ES-I3 (cell line): Measurements from ENCODE around the gene ZIC5.

ENCODE experiments used
- H3K36me3 ChIP-seq: 2 replicates; pipeline ENCODE4 v1.6.1; 2013; ENCODE audit warnings: mild to moderate bottlenecking, low read length, control low read depth, moderate library complexity; ENCODE audit not compliant: insufficient read depth
- H3K4me1 ChIP-seq: 2 replicates; pipeline ENCODE4 v1.6.1; 2013; ENCODE audit warnings: mild to moderate bottlenecking, control low read depth, low read length; ENCODE audit not compliant: insufficient read depth
- H3K9ac ChIP-seq: 2 replicates; pipeline ENCODE4 v1.6.1; 2013; ENCODE audit warnings: low read depth, mild to moderate bottlenecking, low read length, moderate library complexity
- H3K9me3 ChIP-seq: 2 replicates; pipeline ENCODE4 v1.6.1; 2013; ENCODE audit warnings: mild to moderate bottlenecking, low read length, moderate library complexity; ENCODE audit not compliant: control insufficient read depth, insufficient read depth

The ZIC5 gene

GRCh38 chr13:99982731-99983498 lies 11.3 kb upstream of the ZIC5 start:
- no peaks in the 10 kb centered on the region for H3K36me3 ChIP-seq
- H3K9me3 ChIP-seq: no peaks in the 10 kb centered on the region
- peaks cover 5% of the 10 kb centered on the region for H3K4me1 ChIP-seq
- H3K9ac ChIP-seq: peak overlapping the region; percentile 66

DNA sequence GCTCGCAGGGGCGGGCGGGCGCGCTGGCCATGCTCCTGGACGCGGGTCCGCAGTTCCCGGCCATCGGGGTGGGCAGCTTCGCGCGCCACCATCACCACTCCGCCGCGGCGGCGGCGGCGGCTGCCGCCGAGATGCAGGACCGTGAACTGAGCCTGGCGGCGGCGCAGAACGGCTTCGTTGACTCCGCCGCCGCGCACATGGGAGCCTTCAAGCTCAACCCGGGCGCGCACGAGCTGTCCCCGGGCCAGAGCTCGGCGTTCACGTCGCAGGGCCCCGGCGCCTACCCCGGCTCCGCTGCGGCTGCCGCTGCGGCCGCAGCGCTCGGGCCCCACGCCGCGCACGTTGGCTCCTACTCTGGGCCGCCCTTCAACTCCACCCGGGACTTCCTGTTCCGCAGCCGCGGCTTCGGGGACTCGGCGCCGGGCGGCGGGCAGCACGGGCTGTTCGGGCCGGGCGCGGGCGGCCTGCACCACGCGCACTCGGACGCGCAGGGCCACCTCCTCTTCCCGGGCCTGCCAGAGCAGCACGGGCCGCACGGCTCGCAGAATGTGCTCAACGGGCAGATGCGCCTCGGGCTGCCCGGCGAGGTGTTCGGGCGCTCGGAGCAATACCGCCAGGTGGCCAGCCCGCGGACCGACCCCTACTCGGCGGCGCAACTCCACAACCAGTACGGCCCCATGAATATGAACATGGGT lies 10.6 kb upstream of the ZIC5 start:
- Histone ChIP-seq H3K36me3 (no peaks in the 10 kb centered on the region), H3K9me3 (no peaks in the 10 kb centered on the region), H3K4me1 (peaks cover 9% of the 10 kb centered on the region; the same call in 1 of the 2 replicates), H3K9ac (peak overlapping the region; percentile 66)

DNA sequence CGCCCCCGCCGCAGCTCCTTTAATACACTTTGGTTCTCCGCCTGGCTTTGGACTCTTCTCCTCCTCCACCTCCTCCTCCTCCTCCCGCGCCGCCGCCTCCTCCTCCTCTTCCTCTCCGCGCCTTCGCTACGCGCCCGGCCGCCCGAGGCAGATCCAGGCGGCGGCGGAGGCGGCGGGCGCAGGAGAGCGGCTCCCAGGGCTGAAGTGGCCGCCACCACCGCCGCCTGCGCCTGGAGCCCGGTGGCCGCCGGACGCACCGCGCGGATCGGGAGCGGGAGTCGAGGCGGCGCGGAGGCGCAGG lies 10.1 kb upstream of the ZIC5 start, which contains the start of gene ZIC2:
TSS of gene ZIC2 (plus strand) at position 50 of the 301 bp plus-strand sequence. CDS start 281 bp downstream, outside the sequence.
- Histone ChIP-seq H3K4me1 (peaks cover 14% of the 10 kb centered on the region), H3K9me3 (no peaks in the 10 kb centered on the region), H3K9ac (peak within 1 kb of the TSS; percentile 80), H3K36me3 (no peaks in the 10 kb centered on the region)

DNA sequence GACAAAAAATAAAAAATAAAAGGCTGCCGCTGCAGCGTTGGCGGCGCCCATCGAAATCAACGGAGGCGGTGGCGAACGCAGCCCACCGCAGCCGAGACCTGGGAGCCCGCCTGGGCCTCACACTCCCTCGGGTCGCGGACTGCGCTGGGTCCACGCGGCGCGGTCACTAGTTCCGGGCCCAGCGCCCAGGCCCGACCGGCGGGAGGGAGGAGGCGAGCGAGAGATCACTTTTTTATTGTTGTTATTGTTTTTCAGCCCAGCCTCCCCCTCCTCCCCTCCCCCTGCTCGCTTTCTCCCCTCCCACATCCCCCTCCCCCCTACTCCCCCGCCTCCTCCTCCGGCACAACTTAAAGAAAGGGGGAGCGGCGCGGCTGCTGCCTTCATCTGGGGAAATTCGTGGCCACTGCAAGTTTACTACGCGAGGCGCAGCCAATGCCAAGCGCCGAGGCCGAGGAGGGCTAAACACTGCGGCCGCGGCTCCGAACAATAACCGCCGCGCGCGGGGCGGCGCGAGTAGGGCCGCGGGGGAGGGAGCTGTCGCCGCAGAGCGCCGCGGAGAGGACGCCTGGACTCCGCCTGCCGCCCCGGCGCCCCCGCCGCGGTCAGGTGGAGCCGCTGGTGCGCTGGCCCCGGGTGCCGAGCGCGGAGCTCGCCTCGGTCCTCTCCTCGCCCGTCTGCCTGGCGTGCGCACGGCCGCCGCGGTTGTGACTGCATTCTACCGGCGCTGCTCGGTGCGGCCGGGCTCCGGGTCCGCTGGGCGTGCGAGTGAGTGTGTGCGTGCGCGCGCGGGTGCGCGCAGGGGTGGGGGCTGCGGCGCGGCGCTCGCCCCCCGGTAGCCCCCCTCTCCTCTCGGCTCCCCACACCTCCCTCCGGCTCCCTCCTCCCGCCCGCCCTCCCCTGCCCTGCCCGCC lies 9.5 kb upstream of the ZIC5 start:
- H3K9me3 ChIP-seq: no peaks in the 10 kb centered on the region
- no peaks in the 10 kb centered on the region for H3K36me3 ChIP-seq
- peaks cover 15% of the 10 kb centered on the region for H3K4me1 ChIP-seq
- H3K9ac ChIP-seq: peak overlapping the region; percentile 80

GRCh38 chr13:99980201-99980823 lies 8.7 kb upstream of the ZIC5 start:
- Histone ChIP-seq H3K4me1 (peaks cover 17% of the 10 kb centered on the region; the same call in 1 of the 2 replicates), H3K9ac (peak overlapping the region; percentile 74), H3K36me3 (no peaks in the 10 kb centered on the region), H3K9me3 (no peaks in the 10 kb centered on the region)

DNA sequence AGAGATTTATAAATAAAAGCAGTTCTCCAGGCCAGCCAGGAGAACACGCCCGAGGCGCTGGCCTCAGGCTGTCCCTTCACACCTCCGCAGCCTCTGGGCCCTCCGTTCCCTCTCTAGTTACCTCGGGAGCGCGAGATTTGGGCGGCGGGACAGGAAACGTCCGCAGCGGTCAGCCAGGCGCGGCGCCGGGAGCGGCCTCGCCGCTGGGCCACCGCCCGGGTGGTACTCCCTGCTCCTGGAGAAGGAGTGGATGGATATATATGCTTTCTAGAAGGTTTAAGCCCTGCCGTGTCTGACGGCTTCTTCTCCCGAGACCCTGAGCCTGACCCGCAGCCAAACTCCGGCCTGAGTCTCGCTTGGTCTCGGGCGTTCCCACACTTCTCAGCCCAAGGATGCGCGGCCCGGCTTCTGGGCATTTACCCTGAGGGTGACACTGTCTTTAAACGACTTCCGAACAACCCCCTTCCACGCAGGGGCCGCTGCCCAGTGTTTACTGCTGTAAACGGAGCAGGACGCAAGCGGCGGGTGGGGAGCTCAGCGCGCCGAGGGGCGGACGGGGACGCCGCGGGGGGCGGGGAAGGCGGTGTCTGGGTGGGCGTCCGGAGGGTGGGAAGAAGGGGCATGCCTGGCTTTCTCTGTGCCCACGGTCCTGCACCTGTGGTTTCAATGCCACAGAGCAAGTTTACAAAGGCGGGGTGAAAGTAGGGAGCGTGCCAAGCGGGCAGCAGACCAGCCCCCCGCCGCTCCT lies 8.1 kb upstream of the ZIC5 start:
- no peaks in the 10 kb centered on the region for H3K9me3 ChIP-seq
- peaks cover 17% of the 10 kb centered on the region; the same call in 1 of the 2 replicates for H3K4me1 ChIP-seq
- peak overlapping the region; percentile 66 for H3K9ac ChIP-seq
- no peaks in the 10 kb centered on the region for H3K36me3 ChIP-seq

GRCh38 chr13:99978799-99979452 lies 7.4 kb upstream of the ZIC5 start:
- Histone ChIP-seq H3K9me3 (no peaks in the 10 kb centered on the region), H3K36me3 (no peaks in the 10 kb centered on the region), H3K9ac (peak overlapping the region; percentile 66), H3K4me1 (peaks cover 19% of the 10 kb centered on the region; the same call in 1 of the 2 replicates)

DNA sequence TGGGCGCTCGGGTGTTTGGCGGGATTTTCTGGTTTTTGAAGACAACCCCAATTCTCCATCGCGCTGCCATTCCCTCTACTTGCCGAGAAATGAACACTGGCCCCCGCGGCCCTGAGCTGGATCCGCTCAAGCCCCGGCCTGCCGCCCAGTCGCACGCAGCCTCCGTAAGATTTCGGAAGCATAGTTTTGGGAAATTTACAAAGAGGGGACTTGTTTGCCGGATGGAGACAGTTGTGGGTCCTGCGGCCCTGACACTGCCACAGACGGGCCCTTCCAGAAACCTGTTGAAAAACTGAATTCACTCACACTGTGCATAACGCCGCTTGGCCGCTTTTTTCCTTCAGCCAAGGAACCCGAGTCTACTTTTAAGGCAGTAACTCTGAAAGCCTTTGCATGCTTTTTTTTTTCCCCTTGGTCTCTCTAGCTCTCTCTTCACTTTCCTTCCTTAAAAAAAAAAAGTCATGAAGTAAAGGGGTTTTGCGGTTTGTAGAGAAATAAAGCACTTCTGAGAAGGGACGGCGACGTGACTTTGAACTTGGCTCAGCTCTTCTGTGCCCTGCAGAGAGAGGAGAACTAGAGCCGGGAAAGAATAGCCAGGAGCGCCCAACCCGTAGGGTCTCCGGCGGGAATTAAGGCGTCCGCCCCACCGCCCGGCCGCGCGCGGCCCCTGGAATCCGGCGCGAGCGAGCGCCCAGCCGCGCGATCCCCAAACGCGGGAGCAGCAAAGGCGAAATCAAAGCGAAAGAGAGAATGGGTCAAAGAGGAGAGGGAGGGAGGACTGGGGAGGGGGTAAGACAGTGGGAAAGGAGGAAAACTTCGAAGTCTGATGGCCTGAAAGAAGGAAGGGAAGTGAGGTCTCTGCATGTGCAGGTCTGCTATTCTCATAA lies 6.6 kb upstream of the ZIC5 start:
- Histone ChIP-seq H3K4me1 (peaks cover 27% of the 10 kb centered on the region; the same call in 1 of the 2 replicates), H3K9me3 (no peaks in the 10 kb centered on the region), H3K9ac (peak overlapping the region; percentile 66), H3K36me3 (no peaks in the 10 kb centered on the region)

DNA sequence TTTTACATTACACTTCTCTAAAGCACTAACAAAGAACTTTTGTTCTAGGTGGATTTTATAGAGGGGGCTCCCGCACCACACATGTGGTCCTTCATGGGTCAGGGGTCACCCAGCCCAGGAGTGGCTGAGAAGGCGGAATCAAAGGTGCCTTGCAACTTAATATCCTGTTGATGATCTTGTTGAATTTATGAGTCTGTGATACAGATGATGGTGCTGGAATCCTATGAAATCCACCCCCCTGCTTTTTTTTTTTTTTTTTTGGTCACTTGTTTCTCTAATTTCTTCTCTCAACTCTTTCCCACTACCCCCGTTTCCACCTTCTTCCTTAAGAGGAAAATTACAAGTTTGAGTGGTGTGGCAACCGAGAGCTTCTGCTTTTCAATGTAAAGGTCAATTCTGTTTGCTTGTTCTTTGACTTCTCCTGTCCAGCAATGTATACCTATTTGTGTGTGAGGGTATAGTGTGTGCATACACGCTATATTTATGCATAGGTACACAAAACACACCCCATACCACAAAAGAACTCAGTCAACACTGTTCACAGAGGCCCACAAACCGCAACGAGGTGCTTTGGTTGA lies 5.9 kb upstream of the ZIC5 start:
- Histone ChIP-seq H3K9ac (no peak overlapping the region), H3K4me1 (peaks cover 30% of the 10 kb centered on the region; the same call in 1 of the 2 replicates), H3K9me3 (no peaks in the 10 kb centered on the region), H3K36me3 (no peaks in the 10 kb centered on the region)

GRCh38 chr13:99976575-99976974 lies 5.0 kb upstream of the ZIC5 start:
- Histone ChIP-seq H3K9me3 (no peaks in the 10 kb centered on the region), H3K4me1 (peaks cover 30% of the 10 kb centered on the region; the same call in 1 of the 2 replicates), H3K9ac (no peak overlapping the region), H3K36me3 (no peaks in the 10 kb centered on the region)

DNA sequence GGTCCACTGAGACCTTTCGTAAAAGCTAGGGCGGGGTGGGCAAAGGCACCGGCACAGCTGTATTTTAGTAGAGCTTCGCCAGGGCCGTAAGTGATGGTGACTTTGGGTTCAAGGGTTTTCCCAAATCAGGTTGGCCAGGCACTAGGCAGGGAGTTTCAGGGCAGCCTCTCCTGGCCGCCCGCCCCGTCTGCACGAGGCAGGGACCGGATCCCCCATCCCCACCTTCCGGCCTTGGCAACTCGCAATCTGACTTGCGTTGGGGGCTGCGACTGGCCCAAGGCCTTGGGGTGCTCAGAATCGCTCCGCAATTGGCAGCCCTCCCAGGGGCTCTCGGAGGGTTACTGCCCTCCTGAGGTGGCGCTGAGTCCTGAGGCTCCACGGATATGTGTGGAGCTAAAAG lies 4.1 kb upstream of the ZIC5 start:
- 0 out of 2 replicates have a peak overlapping the region, but pooled peaks have one; percentile 21 for H3K9ac ChIP-seq
- no peaks in the 10 kb centered on the region for H3K36me3 ChIP-seq
- no peaks in the 10 kb centered on the region for H3K9me3 ChIP-seq
- H3K4me1 ChIP-seq: peaks cover 30% of the 10 kb centered on the region; the same call in 1 of the 2 replicates

DNA sequence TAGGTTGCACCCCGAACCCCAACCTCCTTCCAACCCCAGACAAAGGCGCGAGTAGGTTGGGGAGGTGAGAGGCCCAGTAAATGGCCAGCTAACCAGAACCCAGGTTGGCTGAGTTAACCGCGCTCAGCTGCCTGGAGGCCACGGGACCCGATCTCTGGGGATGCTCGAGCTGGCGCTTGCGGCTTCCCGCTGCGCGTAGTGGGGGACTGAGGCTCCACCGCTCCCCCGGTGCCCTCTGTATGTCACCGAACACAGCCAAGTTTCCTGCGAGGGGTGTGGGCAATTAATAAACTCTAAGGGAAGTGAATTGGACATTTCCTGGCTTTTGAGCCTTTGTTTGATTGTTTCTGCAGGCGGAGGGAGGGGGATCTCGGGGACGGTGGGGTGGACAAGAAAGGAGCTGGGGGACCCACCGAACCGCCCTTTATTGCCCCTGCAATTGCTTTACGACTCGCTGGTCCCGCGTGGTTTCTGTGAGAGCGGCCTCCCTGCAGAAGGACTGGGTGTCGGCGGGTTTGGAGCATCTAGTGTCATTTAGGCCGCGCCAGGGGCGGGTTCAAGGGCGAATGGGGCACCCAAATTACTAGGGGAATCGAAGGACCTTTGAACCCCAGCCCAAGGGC lies 3.5 kb upstream of the ZIC5 start:
- Histone ChIP-seq H3K9ac (peak overlapping the region; percentile 21), H3K36me3 (no peaks in the 10 kb centered on the region), H3K9me3 (no peaks in the 10 kb centered on the region), H3K4me1 (peaks cover 30% of the 10 kb centered on the region; the same call in 1 of the 2 replicates)
